Measurements from ENCODE around the gene FAM174C. TPM values are rescaled to one million over a fixed set of nuclear protein-coding genes. Genes with fewer than 3 reads are reported as not detected.
"Not testable (repeated sequence)": the region's sequence is repeated elsewhere in the genome, so short reads cannot be mapped to it uniquely, and the experiment has no call there.

The FAM174C gene
- total RNA-seq, 1 donor from 2014 or later: 48.0 TPM

- DNase-seq (ENCODE audit: low spot score) (no peak), ATAC-seq (no peak)
These were observed 38.2 kb upstream of the FAM174C start for GRCh38 chr19:1237027-1237659.

GRCh38 chr19:1237754-1238368 is 37.5 kb upstream of the FAM174C start, which contains the start of gene CBARP:
TSS of gene CBARP (minus strand) at chr19:1238005. CDS start at chr19:1236100, 1,905 bp downstream.
- no peak for ATAC-seq
- no peak for DNase-seq (ENCODE audit: low spot score)

DNA sequence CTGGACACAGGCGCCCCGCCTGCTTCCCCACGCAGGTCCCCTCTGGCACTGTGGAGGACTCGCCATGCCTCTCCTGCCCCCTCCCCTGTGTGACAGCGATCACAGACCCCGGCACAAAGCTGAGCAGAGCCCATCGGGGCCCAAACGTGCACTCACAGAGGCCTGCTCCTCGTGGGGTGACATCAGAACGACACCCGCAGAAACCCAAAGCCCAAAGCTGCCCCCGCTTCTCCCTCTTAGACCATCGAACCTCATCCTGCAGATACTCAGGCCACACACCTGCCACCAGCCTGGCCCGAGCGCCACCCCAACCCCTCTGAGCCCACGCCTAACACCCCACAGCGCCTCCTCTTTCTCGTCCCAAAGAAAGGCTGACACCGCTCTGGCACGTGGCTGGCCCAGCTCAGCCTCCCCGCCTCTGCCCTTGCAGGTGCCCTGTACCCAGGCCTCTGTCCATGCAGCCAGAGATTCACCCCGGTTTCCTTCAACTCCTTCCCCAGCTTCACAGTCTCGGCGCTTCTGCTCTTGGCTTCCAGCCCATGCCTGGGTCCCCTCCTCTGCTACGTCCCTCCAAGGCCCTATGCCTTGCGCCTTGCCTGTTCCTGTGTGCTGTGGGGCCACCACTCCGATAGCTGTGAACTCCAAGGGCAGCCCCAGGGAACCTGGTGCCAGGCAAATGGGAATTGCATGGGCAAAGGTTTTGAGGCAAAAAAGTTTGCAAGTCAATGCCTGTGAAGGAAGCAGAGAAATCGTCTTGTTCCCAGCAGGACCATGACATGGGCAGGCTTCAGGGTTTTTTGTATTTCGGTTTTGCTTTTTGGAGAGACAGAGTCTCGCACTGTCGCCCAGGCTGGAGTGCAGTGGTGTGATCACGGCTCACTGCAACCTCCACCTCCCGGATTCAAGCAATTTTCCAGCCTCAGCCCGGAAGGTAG is 36.7 kb upstream of the FAM174C start:
- DNase-seq (ENCODE audit: low spot score): no peak
- ATAC-seq: no peak

- DNase-seq (ENCODE audit: low spot score) (no peak), ATAC-seq (no peak)
These were observed 35.9 kb upstream of the FAM174C start for GRCh38 chr19:1239420-1239795.

DNA sequence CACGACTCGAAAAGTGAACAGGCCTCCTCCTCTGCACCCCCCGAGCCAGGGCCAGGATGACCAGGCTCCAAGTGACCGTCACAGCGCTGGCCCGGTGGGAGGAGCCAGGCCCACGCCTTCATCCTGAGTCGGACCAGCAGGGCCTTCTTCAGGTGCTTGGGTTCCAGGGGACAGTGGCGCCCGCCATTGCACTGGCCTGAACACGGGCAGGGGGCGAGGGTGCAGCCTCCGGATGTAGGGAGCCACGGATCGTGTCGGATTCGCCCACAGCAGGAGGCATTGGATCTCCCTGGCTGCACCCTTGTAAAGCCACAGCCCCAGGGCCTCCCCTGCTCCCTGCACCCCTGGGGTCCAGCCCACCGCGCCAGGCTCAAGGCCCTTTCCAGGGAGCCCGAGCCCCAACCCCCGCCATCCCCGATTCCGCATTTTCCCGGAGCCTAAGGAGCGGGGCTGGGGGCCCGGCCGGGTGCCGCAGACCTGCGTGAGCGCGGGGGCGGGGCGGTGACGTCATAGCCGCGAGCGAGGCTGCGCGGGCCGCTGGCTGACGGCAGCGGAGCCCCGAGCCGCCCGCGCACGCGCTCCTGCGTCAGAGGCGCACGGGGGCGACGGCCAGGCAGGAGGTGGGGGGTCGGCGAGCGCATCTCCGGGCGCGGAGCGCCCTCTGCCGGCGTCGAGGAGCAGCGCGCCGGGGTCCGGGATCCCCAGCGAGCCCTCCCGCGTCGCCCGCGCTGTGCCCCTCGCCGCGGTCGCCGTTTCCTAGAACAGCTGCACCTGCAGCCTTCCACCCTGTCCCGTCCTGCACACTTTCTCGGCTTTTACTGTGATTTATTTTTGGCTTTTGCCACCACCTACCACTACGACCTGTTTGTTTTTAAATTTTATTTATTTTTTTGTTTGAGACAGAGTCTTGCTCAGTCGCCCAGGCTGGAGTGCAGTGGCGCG is 35.3 kb upstream of the FAM174C start:
- DNase-seq (ENCODE audit: low spot score) (peak; percentile 82), ATAC-seq (peak; percentile 15)

DNA sequence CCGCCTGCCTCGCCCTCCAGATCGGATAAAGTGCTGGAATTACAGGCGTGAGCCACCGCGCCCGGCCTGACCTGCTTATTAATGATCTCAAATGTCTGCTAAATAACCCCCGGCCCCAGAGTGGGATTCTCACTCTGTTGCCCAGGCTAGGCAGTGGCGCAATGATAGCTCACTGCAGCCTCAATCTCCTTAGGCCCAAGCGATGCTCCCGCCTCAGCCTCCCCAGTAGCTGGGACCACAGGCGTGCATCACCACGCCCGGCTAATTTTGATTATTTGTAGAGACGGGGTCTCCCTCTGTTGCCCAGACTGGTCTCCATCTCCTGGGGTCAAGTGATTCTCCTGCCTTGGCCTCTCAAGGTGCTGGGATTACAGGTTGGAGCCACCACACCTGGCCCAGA is 34.4 kb upstream of the FAM174C start:
- no peak for ATAC-seq
- no peak for DNase-seq (ENCODE audit: low spot score)

DNA sequence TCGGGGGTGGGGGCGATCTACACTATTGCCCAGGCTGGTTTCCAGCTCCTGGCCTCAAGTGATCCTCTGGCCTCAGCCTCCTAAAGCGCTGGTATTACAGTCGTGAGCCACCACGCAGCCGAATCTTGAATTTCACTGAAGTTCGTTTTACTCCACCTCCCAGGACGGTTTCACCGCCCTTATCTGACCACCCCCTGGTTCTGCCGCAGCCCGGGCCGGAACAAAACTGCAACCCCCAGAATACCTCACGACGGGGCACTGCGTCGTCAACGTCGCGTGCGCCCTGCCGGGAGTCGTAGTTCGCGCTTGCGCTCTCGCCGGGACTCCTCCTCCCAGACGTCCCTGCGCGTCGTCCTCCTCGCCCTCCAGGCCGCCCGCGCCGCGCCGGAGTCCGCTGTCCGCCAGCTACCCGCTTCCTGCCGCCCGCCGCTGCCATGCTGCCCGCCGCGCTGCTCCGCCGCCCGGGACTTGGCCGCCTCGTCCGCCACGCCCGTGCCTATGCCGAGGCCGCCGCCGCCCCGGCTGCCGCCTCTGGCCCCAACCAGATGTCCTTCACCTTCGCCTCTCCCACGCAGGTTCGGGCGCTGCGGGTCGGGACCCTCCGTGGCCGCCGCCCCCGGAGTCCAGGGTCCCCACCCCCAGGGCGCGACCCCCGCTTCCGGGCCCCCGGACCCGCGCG is 33.8 kb upstream of the FAM174C start, which contains the start of gene ATP5F1D:
Gene ATP5F1D (plus strand): TSS at position 335 of the 679 bp plus-strand sequence. CDS start 100 bp downstream, at position 435.
- ATAC-seq: peak; percentile 43
- peak; percentile 95 for DNase-seq (ENCODE audit: low spot score)

DNA sequence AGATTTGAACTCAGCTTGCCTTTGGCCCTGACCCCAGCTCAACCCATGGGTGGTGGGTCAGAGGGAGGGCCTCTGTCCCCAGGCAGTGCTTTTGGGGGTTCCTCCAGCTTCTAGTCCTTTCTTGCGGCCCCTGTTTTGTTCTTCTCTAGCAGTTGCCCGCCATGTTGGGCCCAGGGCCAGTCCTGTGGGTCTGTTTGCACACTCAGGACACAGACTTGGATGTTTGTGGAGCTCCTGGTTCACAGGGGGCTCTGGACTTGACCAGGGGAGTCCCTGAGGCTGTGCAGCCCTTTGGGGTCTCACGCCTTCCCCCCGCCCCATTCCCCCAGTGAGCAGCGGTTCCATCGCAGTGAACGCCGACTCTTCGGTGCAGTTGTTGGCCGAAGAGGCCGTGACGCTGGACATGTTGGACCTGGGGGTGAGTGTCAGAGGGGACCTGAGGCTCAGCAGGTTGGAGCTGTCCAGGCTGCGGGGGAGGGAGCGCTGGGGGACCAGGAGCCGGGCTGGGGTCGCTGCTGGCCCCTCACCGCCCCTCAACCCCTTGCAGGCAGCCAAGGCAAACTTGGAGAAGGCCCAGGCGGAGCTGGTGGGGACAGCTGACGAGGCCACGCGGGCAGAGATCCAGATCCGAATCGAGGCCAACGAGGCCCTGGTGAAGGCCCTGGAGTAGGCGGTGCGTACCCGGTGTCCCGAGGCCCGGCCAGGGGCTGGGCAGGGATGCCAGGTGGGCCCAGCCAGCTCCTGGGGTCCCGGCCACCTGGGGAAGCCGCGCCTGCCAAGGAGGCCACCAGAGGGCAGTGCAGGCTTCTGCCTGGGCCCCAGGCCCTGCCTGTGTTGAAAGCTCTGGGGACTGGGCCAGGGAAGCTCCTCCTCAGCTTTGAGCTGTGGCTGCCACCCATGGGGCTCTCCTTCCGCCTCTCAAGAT is 31.3 kb upstream of the FAM174C start:
- peak; percentile 47 for ATAC-seq
- DNase-seq (ENCODE audit: low spot score): peak; percentile 95

DNA sequence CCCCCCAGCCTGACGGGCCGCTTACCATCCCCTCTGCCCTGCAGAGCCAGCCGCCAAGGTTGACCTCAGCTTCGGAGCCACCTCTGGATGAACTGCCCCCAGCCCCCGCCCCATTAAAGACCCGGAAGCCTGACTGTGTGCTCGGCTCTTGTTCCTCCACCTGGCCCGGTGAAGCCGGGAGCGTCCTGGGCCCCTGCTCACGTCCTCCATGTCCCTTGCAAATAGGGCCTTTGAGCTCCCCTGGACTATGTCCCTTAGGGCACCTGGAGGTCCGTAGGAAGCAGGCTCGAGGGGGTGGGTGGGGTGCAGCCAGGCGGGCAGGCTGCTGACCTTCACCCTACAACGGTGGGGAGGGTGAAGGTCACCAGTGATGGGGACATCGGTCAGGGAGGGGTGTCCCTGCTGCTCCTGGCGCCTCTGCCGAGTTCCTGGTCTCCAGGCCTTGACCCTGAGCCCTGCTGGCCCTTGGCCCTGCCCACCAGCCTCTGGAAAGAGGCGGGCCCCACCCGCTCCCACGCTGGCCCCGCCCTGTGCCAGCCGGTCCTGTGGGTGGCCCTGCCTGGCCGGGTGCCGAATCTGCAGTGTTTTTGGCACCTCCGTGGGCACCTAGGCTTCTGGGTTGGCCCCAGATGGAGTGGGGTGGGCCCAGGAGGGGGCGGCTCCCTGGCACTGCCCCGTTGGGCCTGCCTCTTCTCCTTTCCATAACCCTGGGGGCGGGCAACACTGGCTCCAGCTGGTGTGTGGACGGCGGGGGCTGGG is 30.5 kb upstream of the FAM174C start:
- DNase-seq (ENCODE audit: low spot score) (peak; percentile 99), ATAC-seq (peak; percentile 37)

GRCh38 chr19:1245494-1246264 is 29.7 kb upstream of the FAM174C start:
- DNase-seq (ENCODE audit: low spot score): peak; percentile 94
- peak; percentile 14 for ATAC-seq

- DNase-seq (ENCODE audit: low spot score): peak; percentile 61
- not testable (repeated sequence) for ATAC-seq
These were observed 28.9 kb upstream of the FAM174C start for GRCh38 chr19:1246265-1247087.

- DNase-seq (ENCODE audit: low spot score): no peak
- peak; percentile 5 for ATAC-seq
These were observed 27.6 kb upstream of the FAM174C start for GRCh38 chr19:1247748-1248138.

GRCh38 chr19:1248139-1248785 is 27.1 kb upstream of the FAM174C start, which contains the start of gene MIDN:
TSS of gene MIDN (plus strand) at chr19:1248583. CDS start at chr19:1250297, 1,714 bp downstream.
- peak; percentile 33 for ATAC-seq
- DNase-seq (ENCODE audit: low spot score): peak; percentile 92

DNA sequence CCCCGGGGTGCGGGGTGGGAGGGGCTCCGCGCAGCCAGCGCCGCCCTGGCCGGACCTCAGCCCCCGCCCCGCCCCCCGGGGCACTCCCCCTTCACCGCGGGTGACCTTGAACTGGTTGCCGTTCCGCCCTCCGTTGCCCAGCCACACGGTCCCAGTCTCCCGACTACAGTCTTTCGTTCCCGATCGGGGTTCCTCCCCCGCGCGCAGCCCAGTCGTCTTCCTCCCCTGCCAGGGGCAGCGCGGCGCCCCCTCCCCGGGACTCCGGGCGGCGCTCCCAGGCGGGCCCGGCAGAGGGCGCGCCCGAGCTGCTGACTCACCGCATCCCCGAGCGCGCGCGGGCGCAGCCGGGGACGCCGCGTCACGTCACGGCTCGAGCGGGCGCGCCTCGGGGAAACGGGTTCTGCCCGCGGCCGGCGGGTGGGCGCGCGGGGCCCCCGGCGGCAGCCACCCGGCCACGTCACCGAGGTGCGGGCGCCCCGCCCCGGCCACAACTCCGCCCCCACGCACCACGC is 26.5 kb upstream of the FAM174C start:
- ATAC-seq (peak; percentile 17), DNase-seq (ENCODE audit: low spot score) (peak; percentile 91)

GRCh38 chr19:1249298-1249989 is 25.9 kb upstream of the FAM174C start:
- ATAC-seq: peak; percentile 31
- peak; percentile 95 for DNase-seq (ENCODE audit: low spot score)
